K562 (cell line): ENCODE measurements around the gene ZFY. TPM values are rescaled to one million over a fixed set of nuclear protein-coding genes. Genes with fewer than 3 reads are reported as not detected.

ENCODE experiments used
- BDP1 ChIP-seq: IDR thresholded peaks from 3 replicates; pipeline ENCODE4 v1.6.1; 2011; ENCODE audit not compliant: insufficient read length, insufficient read depth
- PURB ChIP-seq: sonication (generic); formaldehyde crosslinking; IDR thresholded peaks from 2 replicates; pipeline ENCODE4 v1.9.0; 2021; ENCODE audit warnings: low read depth, mild to moderate bottlenecking, missing genetic modification reagents
- ZNF212 ChIP-seq: fragments of 450-650 bp; formaldehyde crosslinking; IDR thresholded peaks from 2 replicates; pipeline ENCODE4 v1.4.0; 2020; ENCODE audit warnings: mild to moderate bottlenecking
- ZSCAN32 ChIP-seq: fragments of 450-650 bp; formaldehyde crosslinking; IDR thresholded peaks from 2 replicates; pipeline ENCODE4 v1.4.0; 2020; ENCODE audit warnings: mild to moderate bottlenecking, moderate library complexity
- polyA plus RNA-seq, 8 experiments: library from polyadenylated mRNA; depleted of rRNA in 4 of 8; stranded (reverse) in 5 of 8; unstranded in 3 of 8; fragments of >200 nt; fragmentation: Nextera tagmentation in 2 of 8; fragmentation: Illumina TruSeq in 1 of 8; extraction: Ambion mirVana in 2 of 8; extraction: Trizol in 1 of 8; gene quantifications; 2 replicates each; pipeline versions ENCODE4 v1.2.1 to v1.2.3, GENCODE V29; 2011 to 2014; ENCODE audit warnings: inconsistent platforms in 1 of 8, missing spikeins in 1 of 8
- total RNA-seq, 7 experiments: library from RNA; depleted of rRNA in 6 of 7; stranded (reverse); fragments of >200 nt in 6 of 7; fragmentation: Illumina TruSeq in 2 of 7; extraction: Trizol in 2 of 7; gene quantifications; 2 replicates each; pipeline versions ENCODE4 v1.2.1 to v1.2.3, GENCODE V29; 2011 to 2021; ENCODE audit warnings: low replicate concordance in 1 of 7
- TF ChIP-seq, protein P1 (sequence below): fragments of 200-600 bp; sonication (generic); IDR thresholded peaks from one replicate; pipeline ENCODE4 v1.6.1; 2012; ENCODE audit warnings: mild to moderate bottlenecking, low read depth, low read length, inconsistent platforms
- TF ChIP-seq, protein P2 (sequence below): fragments of 450-650 bp; IDR thresholded peaks from 2 replicates; pipeline ENCODE4 v1.6.1; 2016; ENCODE audit warnings: mild to moderate bottlenecking, moderate library complexity

The ZFY gene
- total and polyA plus RNA-seq, 9 of the 15 experiments (the other 6 are each of a cell fraction or from before 2014, with no cell fraction given), result not detected

DNA sequence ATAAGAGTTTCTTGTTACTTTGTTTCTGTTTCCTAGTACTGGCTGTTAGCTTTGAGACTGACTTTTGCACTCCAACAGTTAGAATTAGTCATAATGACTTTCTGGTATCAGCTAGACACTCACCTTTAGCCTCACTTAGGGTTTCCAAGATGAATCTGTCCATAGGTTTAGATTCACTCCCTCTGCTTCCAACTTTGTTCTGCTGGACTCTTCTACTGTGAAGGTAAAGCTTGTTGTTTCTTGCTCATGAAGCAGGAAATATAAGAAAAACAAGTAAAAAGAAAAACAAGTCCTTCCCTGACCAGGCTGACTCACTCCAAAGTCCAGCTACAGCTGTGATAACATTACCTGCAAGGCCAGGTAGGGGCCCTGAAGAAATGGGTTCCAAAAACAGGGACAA lies 67.0 kb downstream of the ZFY start (continued):
- TF ChIP-seq, protein P1, sequence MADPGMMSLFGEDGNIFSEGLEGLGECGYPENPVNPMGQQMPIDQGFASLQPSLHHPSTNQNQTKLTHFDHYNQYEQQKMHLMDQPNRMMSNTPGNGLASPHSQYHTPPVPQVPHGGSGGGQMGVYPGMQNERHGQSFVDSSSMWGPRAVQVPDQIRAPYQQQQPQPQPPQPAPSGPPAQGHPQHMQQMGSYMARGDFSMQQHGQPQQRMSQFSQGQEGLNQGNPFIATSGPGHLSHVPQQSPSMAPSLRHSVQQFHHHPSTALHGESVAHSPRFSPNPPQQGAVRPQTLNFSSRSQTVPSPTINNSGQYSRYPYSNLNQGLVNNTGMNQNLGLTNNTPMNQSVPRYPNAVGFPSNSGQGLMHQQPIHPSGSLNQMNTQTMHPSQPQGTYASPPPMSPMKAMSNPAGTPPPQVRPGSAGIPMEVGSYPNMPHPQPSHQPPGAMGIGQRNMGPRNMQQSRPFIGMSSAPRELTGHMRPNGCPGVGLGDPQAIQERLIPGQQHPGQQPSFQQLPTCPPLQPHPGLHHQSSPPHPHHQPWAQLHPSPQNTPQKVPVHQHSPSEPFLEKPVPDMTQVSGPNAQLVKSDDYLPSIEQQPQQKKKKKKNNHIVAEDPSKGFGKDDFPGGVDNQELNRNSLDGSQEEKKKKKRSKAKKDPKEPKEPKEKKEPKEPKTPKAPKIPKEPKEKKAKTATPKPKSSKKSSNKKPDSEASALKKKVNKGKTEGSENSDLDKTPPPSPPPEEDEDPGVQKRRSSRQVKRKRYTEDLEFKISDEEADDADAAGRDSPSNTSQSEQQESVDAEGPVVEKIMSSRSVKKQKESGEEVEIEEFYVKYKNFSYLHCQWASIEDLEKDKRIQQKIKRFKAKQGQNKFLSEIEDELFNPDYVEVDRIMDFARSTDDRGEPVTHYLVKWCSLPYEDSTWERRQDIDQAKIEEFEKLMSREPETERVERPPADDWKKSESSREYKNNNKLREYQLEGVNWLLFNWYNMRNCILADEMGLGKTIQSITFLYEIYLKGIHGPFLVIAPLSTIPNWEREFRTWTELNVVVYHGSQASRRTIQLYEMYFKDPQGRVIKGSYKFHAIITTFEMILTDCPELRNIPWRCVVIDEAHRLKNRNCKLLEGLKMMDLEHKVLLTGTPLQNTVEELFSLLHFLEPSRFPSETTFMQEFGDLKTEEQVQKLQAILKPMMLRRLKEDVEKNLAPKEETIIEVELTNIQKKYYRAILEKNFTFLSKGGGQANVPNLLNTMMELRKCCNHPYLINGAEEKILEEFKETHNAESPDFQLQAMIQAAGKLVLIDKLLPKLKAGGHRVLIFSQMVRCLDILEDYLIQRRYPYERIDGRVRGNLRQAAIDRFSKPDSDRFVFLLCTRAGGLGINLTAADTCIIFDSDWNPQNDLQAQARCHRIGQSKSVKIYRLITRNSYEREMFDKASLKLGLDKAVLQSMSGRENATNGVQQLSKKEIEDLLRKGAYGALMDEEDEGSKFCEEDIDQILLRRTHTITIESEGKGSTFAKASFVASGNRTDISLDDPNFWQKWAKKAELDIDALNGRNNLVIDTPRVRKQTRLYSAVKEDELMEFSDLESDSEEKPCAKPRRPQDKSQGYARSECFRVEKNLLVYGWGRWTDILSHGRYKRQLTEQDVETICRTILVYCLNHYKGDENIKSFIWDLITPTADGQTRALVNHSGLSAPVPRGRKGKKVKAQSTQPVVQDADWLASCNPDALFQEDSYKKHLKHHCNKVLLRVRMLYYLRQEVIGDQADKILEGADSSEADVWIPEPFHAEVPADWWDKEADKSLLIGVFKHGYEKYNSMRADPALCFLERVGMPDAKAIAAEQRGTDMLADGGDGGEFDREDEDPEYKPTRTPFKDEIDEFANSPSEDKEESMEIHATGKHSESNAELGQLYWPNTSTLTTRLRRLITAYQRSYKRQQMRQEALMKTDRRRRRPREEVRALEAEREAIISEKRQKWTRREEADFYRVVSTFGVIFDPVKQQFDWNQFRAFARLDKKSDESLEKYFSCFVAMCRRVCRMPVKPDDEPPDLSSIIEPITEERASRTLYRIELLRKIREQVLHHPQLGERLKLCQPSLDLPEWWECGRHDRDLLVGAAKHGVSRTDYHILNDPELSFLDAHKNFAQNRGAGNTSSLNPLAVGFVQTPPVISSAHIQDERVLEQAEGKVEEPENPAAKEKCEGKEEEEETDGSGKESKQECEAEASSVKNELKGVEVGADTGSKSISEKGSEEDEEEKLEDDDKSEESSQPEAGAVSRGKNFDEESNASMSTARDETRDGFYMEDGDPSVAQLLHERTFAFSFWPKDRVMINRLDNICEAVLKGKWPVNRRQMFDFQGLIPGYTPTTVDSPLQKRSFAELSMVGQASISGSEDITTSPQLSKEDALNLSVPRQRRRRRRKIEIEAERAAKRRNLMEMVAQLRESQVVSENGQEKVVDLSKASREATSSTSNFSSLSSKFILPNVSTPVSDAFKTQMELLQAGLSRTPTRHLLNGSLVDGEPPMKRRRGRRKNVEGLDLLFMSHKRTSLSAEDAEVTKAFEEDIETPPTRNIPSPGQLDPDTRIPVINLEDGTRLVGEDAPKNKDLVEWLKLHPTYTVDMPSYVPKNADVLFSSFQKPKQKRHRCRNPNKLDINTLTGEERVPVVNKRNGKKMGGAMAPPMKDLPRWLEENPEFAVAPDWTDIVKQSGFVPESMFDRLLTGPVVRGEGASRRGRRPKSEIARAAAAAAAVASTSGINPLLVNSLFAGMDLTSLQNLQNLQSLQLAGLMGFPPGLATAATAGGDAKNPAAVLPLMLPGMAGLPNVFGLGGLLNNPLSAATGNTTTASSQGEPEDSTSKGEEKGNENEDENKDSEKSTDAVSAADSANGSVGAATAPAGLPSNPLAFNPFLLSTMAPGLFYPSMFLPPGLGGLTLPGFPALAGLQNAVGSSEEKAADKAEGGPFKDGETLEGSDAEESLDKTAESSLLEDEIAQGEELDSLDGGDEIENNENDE, result no peak
- TF ChIP-seq ZNF212 (CRISPR knock-in tag) (no peak), BDP1 (no peak), ZSCAN32 (CRISPR knock-in tag) (no peak), PURB (CRISPR knock-in tag) (no peak)
- TF ChIP-seq, protein P2, sequence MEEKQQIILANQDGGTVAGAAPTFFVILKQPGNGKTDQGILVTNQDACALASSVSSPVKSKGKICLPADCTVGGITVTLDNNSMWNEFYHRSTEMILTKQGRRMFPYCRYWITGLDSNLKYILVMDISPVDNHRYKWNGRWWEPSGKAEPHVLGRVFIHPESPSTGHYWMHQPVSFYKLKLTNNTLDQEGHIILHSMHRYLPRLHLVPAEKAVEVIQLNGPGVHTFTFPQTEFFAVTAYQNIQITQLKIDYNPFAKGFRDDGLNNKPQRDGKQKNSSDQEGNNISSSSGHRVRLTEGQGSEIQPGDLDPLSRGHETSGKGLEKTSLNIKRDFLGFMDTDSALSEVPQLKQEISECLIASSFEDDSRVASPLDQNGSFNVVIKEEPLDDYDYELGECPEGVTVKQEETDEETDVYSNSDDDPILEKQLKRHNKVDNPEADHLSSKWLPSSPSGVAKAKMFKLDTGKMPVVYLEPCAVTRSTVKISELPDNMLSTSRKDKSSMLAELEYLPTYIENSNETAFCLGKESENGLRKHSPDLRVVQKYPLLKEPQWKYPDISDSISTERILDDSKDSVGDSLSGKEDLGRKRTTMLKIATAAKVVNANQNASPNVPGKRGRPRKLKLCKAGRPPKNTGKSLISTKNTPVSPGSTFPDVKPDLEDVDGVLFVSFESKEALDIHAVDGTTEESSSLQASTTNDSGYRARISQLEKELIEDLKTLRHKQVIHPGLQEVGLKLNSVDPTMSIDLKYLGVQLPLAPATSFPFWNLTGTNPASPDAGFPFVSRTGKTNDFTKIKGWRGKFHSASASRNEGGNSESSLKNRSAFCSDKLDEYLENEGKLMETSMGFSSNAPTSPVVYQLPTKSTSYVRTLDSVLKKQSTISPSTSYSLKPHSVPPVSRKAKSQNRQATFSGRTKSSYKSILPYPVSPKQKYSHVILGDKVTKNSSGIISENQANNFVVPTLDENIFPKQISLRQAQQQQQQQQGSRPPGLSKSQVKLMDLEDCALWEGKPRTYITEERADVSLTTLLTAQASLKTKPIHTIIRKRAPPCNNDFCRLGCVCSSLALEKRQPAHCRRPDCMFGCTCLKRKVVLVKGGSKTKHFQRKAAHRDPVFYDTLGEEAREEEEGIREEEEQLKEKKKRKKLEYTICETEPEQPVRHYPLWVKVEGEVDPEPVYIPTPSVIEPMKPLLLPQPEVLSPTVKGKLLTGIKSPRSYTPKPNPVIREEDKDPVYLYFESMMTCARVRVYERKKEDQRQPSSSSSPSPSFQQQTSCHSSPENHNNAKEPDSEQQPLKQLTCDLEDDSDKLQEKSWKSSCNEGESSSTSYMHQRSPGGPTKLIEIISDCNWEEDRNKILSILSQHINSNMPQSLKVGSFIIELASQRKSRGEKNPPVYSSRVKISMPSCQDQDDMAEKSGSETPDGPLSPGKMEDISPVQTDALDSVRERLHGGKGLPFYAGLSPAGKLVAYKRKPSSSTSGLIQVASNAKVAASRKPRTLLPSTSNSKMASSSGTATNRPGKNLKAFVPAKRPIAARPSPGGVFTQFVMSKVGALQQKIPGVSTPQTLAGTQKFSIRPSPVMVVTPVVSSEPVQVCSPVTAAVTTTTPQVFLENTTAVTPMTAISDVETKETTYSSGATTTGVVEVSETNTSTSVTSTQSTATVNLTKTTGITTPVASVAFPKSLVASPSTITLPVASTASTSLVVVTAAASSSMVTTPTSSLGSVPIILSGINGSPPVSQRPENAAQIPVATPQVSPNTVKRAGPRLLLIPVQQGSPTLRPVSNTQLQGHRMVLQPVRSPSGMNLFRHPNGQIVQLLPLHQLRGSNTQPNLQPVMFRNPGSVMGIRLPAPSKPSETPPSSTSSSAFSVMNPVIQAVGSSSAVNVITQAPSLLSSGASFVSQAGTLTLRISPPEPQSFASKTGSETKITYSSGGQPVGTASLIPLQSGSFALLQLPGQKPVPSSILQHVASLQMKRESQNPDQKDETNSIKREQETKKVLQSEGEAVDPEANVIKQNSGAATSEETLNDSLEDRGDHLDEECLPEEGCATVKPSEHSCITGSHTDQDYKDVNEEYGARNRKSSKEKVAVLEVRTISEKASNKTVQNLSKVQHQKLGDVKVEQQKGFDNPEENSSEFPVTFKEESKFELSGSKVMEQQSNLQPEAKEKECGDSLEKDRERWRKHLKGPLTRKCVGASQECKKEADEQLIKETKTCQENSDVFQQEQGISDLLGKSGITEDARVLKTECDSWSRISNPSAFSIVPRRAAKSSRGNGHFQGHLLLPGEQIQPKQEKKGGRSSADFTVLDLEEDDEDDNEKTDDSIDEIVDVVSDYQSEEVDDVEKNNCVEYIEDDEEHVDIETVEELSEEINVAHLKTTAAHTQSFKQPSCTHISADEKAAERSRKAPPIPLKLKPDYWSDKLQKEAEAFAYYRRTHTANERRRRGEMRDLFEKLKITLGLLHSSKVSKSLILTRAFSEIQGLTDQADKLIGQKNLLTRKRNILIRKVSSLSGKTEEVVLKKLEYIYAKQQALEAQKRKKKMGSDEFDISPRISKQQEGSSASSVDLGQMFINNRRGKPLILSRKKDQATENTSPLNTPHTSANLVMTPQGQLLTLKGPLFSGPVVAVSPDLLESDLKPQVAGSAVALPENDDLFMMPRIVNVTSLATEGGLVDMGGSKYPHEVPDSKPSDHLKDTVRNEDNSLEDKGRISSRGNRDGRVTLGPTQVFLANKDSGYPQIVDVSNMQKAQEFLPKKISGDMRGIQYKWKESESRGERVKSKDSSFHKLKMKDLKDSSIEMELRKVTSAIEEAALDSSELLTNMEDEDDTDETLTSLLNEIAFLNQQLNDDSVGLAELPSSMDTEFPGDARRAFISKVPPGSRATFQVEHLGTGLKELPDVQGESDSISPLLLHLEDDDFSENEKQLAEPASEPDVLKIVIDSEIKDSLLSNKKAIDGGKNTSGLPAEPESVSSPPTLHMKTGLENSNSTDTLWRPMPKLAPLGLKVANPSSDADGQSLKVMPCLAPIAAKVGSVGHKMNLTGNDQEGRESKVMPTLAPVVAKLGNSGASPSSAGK, result no peak
